Activated CD4-positive, CD25-positive, alpha-beta regulatory T cell (primary cell): ENCODE measurements around the gene IMMP1L.
"Not testable (repeated sequence)": the region's sequence is repeated elsewhere in the genome, so short reads cannot be mapped to it uniquely, and the experiment has no call there.

Experiments used
- DNase-seq, 4 experiments: peaks; one replicate each; lab custom pipeline; 2025; lab: John Stamatoyannopoulos, UW

Gene IMMP1L, protein sequence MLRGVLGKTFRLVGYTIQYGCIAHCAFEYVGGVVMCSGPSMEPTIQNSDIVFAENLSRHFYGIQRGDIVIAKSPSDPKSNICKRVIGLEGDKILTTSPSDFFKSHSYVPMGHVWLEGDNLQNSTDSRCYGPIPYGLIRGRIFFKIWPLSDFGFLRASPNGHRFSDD

DNA sequence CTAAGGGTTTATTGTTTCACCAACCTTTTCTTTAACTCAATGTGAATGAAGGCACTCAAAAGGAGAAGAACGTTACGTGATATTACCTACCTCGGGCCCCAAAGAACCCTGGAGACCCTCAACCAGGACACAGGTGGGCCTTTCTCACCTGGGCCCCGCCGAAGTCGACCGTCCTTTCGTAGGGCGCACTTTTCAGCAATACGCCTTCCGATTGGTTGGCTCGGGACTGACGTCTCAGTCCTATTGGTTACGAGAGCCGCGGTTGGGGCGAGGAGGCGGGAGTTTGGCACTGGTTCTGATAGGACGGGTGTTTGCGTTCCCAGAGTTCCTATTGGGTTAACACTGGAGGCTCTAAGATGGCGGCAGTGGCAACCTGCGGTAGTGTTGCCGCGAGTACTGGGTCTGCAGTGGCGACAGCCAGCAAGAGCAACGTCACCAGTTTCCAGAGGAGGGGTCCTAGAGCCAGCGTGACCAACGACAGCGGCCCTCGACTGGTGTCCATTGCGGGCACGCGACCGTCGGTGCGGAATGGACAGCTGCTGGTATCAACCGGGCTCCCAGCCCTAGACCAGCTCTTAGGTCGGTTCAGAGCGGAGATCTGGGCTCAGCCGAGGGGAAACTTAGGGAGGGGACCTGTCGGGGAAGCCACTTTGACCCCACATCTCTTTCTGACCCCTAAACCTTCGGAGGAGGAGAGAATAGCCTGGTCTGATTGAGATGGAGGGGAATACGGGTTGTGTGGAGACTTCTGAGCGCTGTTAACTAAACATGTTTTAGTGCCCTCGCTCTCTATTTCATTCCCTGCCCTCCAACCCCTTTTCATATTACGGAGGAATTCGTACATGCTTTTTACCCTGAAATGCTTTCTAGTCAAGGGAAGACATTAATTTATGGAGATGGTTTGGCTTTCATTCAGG is at the start of gene IMMP1L, which contains the start of gene ELP4:
Gene IMMP1L (minus strand): TSS at position 194 of the 917 bp plus-strand sequence. CDS start 46,346 bp downstream, outside the sequence.
Gene ELP4 (plus strand): TSS at position 339 of the 917 bp plus-strand sequence. CDS start 18 bp downstream, at position 357.
- peak; percentile 83 to 91 (median 88) for DNase-seq

DNA sequence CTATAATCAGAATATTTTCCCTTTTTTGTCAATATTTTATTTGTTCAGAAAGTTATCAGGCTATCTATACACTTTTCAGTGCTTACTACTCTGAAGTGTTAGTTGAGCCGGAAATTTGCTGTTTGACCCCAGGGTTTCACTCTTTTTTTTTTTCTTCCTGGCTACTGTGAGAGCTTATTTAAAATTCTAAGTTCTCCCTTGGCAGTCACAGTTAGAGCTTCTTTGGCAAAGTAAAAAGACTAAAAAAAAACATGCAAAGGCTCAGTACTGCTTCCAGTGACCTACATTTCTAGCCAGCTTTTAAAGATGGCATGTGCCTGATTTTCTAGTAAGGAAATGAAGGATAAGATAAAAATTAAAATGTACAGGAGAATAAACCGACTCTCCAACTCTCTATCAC is 48.6 kb upstream of the IMMP1L start:
- no peak for DNase-seq

DNA sequence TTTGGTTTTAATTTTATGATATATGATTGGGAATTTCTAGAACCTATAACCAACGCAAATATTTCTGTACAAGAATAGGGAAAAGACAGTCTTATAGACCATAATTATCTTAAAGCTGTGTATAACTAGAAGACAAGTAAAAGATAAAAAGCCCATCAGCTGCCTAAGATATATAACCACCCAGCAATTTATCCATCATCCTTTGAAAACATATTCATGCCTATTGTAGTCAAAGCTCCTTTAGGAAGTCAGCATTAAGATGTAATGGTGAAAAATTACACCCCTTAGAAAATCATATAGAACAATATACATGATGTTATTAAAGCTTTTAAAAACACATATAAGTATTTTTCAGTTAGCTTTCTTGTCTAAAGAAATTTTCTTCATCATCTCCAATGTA is 46.5 kb upstream of the IMMP1L start:
- no peak for DNase-seq

DNA sequence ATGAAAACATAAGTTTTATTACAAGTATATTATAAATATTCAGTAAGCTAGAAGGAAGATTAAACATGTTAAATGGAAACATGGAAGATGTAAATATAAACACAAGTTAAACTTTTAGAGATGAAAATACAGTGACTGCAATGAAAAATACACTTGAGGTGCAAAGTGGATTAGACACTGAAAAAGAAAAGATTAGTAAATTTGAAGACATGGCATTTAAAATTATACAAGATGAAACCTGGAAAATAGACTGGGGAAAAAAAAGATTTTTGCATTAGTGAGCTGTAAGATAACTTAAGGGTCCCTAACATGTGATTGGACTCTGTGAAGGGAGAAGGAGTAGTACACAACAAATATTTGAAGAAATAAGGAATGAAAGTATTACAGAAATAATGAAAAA is 33.4 kb upstream of the IMMP1L start:
- DNase-seq, result no peak

- no peak for DNase-seq
Measured at GRCh38 chr11:31535479-31535878, 26.1 kb upstream of the IMMP1L start.

DNA sequence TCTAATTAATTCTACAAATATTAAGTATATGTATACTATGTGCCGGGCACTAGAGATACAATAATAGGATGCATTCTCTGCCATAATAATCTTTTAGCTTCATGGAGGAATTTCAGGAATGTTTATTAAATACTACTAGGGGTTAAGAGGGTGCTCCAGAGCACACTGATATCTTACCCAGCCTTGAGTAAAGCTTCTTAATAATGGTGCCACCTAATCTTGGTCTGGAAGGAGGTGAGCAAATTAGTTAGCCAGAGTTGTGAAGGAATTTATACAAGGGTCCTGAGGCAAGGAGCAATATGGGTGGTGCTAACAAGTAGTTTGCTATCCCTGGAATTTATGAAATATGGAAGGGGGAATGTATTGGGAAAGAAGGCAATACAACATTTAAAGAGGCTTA is 21.9 kb upstream of the IMMP1L start:
- no peak for DNase-seq

- DNase-seq, result no peak
Measured at GRCh38 chr11:31529701-31530100, 20.3 kb upstream of the IMMP1L start.

DNA sequence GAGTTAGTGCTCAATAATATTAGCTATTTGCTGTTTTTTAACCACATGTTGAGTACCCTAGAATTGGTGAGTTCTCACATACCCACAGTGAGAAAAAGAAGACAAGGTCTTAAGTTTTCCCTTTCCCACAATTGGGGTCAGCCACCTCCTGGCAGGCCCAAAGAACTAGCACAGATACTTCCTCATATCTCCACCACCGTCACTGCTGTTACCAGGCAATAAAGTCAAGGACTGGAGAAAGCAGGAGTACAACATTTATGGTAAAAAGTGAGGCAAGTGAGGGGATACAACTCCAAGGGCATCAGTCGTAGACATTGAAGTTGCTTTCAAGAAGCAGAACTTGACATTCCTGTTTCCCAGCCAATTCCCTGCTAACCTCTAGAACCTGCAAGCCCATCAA is 19.8 kb upstream of the IMMP1L start:
- no peak for DNase-seq

GRCh38 chr11:31521497-31522150 is 12.2 kb upstream of the IMMP1L start:
- no peak for DNase-seq

DNA sequence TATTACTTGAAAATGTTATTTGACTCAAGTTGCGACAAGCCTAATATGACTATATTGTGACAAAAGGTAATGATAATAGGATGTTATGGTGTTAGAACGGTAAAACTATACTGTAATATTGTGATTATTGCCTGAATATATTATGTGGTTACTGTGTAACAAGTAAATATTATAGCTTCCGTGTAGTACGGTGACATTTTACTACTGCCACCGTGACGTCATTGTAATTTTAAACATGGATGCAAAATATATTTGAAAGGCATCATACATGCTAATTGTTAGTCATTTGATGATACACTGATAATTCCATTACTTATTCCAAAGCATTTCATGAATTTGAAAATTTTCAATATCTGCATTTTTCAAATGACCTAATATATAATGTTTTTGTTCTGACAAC is 2.7 kb upstream of the IMMP1L start:
- DNase-seq, result no peak

DNA sequence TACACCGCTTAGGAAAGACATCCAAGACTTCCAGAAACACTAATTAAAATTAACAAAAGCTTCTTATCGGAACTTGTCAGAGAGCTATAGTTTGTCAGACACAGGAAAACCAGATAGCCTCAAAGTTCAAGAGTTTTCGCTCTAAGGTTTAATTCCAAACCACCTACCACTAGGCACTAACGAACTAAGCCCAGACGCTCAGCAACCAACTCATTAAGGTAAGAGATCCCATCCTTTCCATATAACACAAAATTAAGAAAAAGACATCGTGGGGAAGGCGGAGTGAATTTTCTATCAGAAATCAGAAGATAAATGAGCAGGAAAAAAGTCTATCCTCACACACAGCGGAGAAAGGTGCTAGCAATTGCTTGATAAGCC is 382 bp downstream of the IMMP1L start:
- no peak for DNase-seq

GRCh38 chr11:31500560-31500959 is 8.9 kb downstream of the IMMP1L start:
- no peak for DNase-seq

- DNase-seq, result no peak
Measured at GRCh38 chr11:31499576-31500178, 9.7 kb downstream of the IMMP1L start.

DNA sequence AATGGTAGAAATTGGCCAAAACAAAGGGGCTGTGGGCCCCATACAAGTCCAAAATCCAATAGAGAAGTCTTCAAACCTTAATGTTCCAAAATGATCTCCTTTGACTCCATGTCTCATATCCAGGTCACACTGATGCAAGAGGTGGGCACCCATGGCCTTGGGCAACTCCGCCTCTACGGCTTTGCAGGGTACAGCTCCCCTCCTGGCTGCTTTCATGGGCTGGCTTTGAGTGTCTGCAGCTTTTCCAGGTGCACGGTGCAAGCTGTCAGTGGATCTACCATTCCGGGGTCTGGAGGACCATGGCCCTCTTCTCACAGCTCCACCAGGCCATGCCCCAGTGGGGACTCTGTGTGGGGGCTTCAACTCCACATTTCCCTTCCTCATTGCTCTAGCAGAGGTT is 15.7 kb downstream of the IMMP1L start:
- not testable (repeated sequence) for DNase-seq

DNA sequence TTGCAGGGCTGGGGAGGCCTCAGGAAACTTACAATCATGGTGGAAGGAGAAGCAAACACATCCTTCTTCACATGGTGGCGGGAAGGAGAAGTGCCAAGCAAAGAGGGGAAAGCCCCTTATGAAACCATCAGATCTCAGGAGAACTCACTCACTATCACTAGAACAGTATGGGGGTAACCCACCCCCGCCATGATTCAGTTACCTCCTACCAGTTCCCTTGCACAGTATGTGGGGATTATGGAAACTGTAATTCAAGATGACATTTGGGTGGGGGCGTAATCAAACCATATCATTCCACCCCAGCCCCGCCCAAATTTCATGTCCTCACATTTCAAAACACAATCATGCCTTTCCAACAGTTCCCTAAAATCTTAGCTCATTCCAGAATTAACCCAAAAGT is 16.2 kb downstream of the IMMP1L start:
- DNase-seq, result no peak

GRCh38 chr11:31492320-31492913 is 17.0 kb downstream of the IMMP1L start:
- DNase-seq, result no peak

GRCh38 chr11:31487848-31488247 is 21.6 kb downstream of the IMMP1L start:
- DNase-seq, result no peak

- DNase-seq, result no peak
Measured at GRCh38 chr11:31484497-31484896, 24.9 kb downstream of the IMMP1L start.

- no peak for DNase-seq
Measured at GRCh38 chr11:31480930-31481329, 28.5 kb downstream of the IMMP1L start.

DNA sequence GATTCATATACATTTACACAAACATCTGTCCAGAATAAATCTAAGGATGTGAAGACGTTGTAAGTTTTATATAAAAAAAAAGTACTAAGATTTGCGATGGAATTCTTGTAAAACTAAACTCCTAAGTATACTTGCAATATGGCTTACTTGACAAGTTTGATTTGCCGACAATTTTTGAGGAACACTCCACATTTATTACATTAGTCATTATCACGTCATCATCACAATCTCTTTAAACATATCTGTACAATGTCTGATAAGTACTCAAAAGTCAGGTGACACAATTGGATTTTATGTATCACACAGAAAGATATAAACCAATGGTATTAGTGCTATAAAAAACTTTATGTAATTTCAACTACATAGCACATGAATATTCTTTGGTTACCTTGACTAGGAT is 30.4 kb downstream of the IMMP1L start:
- DNase-seq, result no peak

DNA sequence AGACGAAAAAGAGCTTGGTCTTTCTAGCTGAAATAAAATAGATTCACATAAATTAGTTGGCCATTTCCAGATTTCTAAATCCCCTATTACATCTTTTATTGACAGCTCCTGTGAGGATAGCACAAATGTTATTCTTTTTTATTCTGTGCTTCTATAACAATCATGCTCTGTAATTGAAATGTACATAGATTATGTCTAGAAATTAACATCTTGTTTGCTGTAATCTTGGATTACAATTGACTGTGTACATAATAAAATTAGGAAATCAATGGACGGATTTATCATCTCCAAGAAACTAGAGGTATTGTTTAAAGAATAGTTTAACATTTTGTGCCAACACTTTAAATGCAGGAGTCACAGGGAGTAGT is 31.2 kb downstream of the IMMP1L start:
- no peak for DNase-seq
